Panc1 (cell line): Measurements from ENCODE around the gene HOXA10. TPM values are rescaled to one million over a fixed set of nuclear protein-coding genes. Genes with fewer than 3 reads are reported as not detected.

ENCODE experiments used
- ATAC-seq: fragments of 200-7000 bp; cut with Tn5 transposase; 2 replicates; pipeline ENCODE4 v1.9.1; 2020; ENCODE audit warnings: mild to moderate bottlenecking, moderate library complexity
- BruUV-seq: library from RNA; stranded (reverse); fragments of 400-500 nt; replicated peaks from 2 replicates; lab custom pipeline; 2021; lab: Mats Ljungman, UMichigan
- CTCF ChIA-PET: fragments of 300-600 bp; sonication (Branson Sonifier 250); formaldehyde crosslinking; loops from one replicate; lab custom pipeline; 2022; ENCODE audit warnings: antibody characterized with exemption; lab: Charles Lee
- POLR2A ChIA-PET: fragments of 300-600 bp; sonication (Branson Sonifier 250); formaldehyde crosslinking; loops from one replicate; lab custom pipeline; 2022; ENCODE audit warnings: antibody characterized with exemption; lab: Charles Lee
- DNase-seq: peaks from one replicate; pipeline ENCODE4 v3.0.0-alpha.2; 2010; ENCODE audit warnings: low read depth, low spot score
- H3K27ac ChIP-seq: 2 replicates; pipeline ENCODE4 v1.5.1; 2011; ENCODE audit warnings: mild to moderate bottlenecking, low read length, inconsistent platforms
- H3K27me3 ChIP-seq: fragments of 200-500 bp; sonication (Bioruptor generic); 2 replicates; pipeline ENCODE4 v1.6.0; 2014; ENCODE audit warnings: low read length, inconsistent platforms; ENCODE audit not compliant: control insufficient read depth, insufficient read depth
- H3K36me3 ChIP-seq: fragments of 200-500 bp; sonication (Bioruptor generic); 2 replicates; pipeline ENCODE4 v1.5.1; 2014; ENCODE audit warnings: inconsistent platforms, mild to moderate bottlenecking, low read length, moderate library complexity; ENCODE audit not compliant: control insufficient read depth, insufficient read depth
- H3K4me1 ChIP-seq: 2 replicates; pipeline ENCODE4 v1.5.1; 2011; ENCODE audit warnings: inconsistent platforms, mild to moderate bottlenecking, low read length, moderate library complexity; ENCODE audit not compliant: control insufficient read depth, insufficient read depth
- H3K4me3 ChIP-seq, 2 experiments: 2 replicates each; pipeline ENCODE4 v1.5.1; 2011 to 2012; ENCODE audit warnings: low read depth in 2 of 2, low read length in 2 of 2, mild to moderate bottlenecking in 2 of 2, inconsistent platforms in 1 of 2, moderate library complexity in 1 of 2
- H3K9me3 ChIP-seq: fragments of 200-500 bp; sonication (Bioruptor generic); 2 replicates; pipeline ENCODE4 v1.5.1; 2014; ENCODE audit warnings: low read depth, mild to moderate bottlenecking, inconsistent platforms, low read length, moderate library complexity; ENCODE audit not compliant: control insufficient read depth, insufficient read depth
- POLR2AphosphoS5 ChIP-seq: IDR thresholded peaks from 2 replicates; pipeline ENCODE4 v1.6.1; 2012; ENCODE audit warnings: mild to moderate bottlenecking, low read depth, low read length, moderate library complexity
- REST ChIP-seq, 2 experiments: IDR thresholded peaks; 2 replicates each; pipeline ENCODE4 v1.6.1; 2011 to 2012; ENCODE audit warnings: low read depth in 2 of 2, control low read depth in 1 of 2, low read length in 1 of 2, mild to moderate bottlenecking in 1 of 2, moderate library complexity in 1 of 2; ENCODE audit not compliant: insufficient read depth in 1 of 2
- SIN3A ChIP-seq: IDR thresholded peaks from 2 replicates; pipeline ENCODE4 v1.6.1; 2012; ENCODE audit warnings: low read depth, mild to moderate bottlenecking, low read length, moderate library complexity, borderline replicate concordance; ENCODE audit not compliant: insufficient read depth
- TCF7L2 ChIP-seq: IDR thresholded peaks from 2 replicates; pipeline ENCODE4 v1.6.1; 2011; ENCODE audit warnings: mild to moderate bottlenecking, low read depth, low read length, inconsistent platforms
- in situ Hi-C: cut with HindIII; loops from 2 replicates; pipeline ENCODE4 v1.10.0; 2016; ENCODE audit warnings: low sequenced_read_pairs, low pct_unique_long_range_greater_than_20kb
- intact Hi-C: fragments of 100-400 bp; cut with micrococcal nuclease; formaldehyde crosslinking; loops from one replicate; pipeline ENCODE4 v1.10.0; 2022; ENCODE audit not compliant: unreplicated experiment
- microRNA-seq: library from miRNA; unstranded; fragments of <30 nt; microRNA quantifications from one replicate; pipeline ENCODE4 v1.1.0, GENCODE V29; 2020; ENCODE audit not compliant: unreplicated experiment
- total RNA-seq: library from RNA; stranded (reverse); gene quantifications from one replicate; pipeline ENCODE4 v1.2.1, GENCODE V29; 2021; ENCODE audit not compliant: unreplicated experiment
- TF ChIP-seq, protein P1 (sequence below): fragments of 450-650 bp; IDR thresholded peaks from 2 replicates; pipeline ENCODE4 v1.5.1; 2017; ENCODE audit warnings: mild to moderate bottlenecking

The HOXA10 gene
- total RNA-seq, 1 experiment from 2014 or later: 0.41 TPM

DNA sequence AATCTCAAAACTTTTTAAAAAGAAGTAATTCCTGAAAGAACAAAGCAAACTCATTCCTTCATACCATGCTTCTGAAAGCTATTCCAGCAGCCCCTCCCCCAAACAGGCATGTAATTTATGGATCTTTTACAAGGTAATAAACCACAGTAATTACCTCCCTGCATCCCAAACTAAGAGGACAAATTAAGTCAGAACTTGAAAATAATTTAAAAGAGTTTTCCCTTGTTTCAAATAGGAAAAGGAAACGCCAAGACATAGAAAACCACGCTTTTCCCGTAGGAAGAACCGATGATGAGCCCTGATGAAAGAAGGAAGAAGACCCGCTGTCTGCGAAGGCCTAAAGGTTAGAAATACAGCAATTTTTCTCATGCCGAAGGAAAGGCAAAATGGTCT is 52.4 kb downstream of the HOXA10 start:
- H3K36me3 ChIP-seq: no peaks in the 10 kb centered on the region
- TF ChIP-seq TCF7L2 (peak; percentile 50; the same call in 1 of the 2 replicates), REST (IDR thresholded peaks at IDR 0.05; ENCODE audit: insufficient read depth in 1 of 2, low read depth in 2 of 2, low read length in 1 of 2) (no peak), SIN3A (no peak), POLR2AphosphoS5 (no peak)
- TF ChIP-seq, protein P1, sequence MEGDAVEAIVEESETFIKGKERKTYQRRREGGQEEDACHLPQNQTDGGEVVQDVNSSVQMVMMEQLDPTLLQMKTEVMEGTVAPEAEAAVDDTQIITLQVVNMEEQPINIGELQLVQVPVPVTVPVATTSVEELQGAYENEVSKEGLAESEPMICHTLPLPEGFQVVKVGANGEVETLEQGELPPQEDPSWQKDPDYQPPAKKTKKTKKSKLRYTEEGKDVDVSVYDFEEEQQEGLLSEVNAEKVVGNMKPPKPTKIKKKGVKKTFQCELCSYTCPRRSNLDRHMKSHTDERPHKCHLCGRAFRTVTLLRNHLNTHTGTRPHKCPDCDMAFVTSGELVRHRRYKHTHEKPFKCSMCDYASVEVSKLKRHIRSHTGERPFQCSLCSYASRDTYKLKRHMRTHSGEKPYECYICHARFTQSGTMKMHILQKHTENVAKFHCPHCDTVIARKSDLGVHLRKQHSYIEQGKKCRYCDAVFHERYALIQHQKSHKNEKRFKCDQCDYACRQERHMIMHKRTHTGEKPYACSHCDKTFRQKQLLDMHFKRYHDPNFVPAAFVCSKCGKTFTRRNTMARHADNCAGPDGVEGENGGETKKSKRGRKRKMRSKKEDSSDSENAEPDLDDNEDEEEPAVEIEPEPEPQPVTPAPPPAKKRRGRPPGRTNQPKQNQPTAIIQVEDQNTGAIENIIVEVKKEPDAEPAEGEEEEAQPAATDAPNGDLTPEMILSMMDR: no peak
- no peaks in the 10 kb centered on the region for H3K9me3 ChIP-seq
- no peak for DNase-seq
- peak overlapping the region; percentile 99 for H3K27ac ChIP-seq
- ATAC-seq: no peak
- peaks cover 85% of the 10 kb centered on the region for H3K4me1 ChIP-seq
- peak overlapping the region; percentile 51 to 67 for H3K4me3 ChIP-seq
- no peaks in the 10 kb centered on the region for H3K27me3 ChIP-seq
- intact Hi-C loops: loop anchor here (1.0 kb wide), 1 partner anchor 7 kb away; no protein-coding TSS in a partner anchor
- POLR2A ChIA-PET: interaction anchor here (0.6 kb wide), 2 partner anchors 264 to 443 kb away, joined by 3 to 14 read pairs; no protein-coding TSS in a partner anchor
- BruUV-seq: no TSS peak
- in situ Hi-C loops: no loop called here
- CTCF ChIA-PET: interaction anchor here (1.3 kb wide), 1 partner anchor 29 kb away, joined by 4 read pairs; no protein-coding TSS in a partner anchor

Small RNA genes within 50 kb of the gene (microRNA-seq; reads per million reads assigned to microRNA genes)
- 160 reads per million, percentile 61 among the genes with 10 or more reads in this experiment for gene MIR196B

Other genes starting within 250 kb of the HOXA10 start
- 8.8 TPM for gene HOXA1, start 78.3 kb downstream of the HOXA10 start, total RNA-seq
- 2.9 TPM for gene HOXA2, start 71.6 kb downstream of the HOXA10 start, total RNA-seq
- gene HOXA4, start 43.6 kb downstream of the HOXA10 start, total RNA-seq: 0.39 TPM
- gene HOXA5, start 30.6 kb downstream of the HOXA10 start, total RNA-seq: 3.9 TPM
- 3.3 TPM for gene HOXA6, start 26.5 kb downstream of the HOXA10 start, total RNA-seq
- 30.2 TPM for gene HOXA3, start 21.7 kb downstream of the HOXA10 start, total RNA-seq
- not detected for gene HOXA7, start 17.6 kb downstream of the HOXA10 start, total RNA-seq
- gene HOXA9, start 8.8 kb downstream of the HOXA10 start, total RNA-seq: not detected
- 0.57 TPM for gene HOXA11, start 10.9 kb upstream of the HOXA10 start, total RNA-seq
- gene HOXA13, start 25.8 kb upstream of the HOXA10 start, total RNA-seq: 1.2 TPM
- 0.10 TPM for gene EVX1, start 68.5 kb upstream of the HOXA10 start, total RNA-seq